SK-N-SH (cell line): ENCODE data around the gene GATB. TPM values are rescaled to one million over a fixed set of nuclear protein-coding genes. Genes with fewer than 3 reads are reported as not detected.

ENCODE experiments used
- CTCF ChIA-PET: fragments of 300-600, 350-600 bp; formaldehyde crosslinking; extraction: SDS; loops from one replicate; lab custom pipeline; 2021; lab: Yijun Ruan, JAX
- POLR2A ChIA-PET: fragments of 350-600 bp; sonication (Branson Sonifier 250); formaldehyde crosslinking; extraction: SDS; loops from one replicate; lab custom pipeline; 2020; ENCODE audit warnings: antibody characterized with exemption, inconsistent platforms; lab: Yijun Ruan, JAX
- DNase-seq: peaks from one replicate; pipeline ENCODE4 v3.0.0; 2012
- H2AFZ ChIP-seq: fragments of 200-600 bp; sonication (generic); 2 replicates; pipeline ENCODE4 v1.8.1; 2016; ENCODE audit warnings: antibody characterized with exemption, mild to moderate bottlenecking, low read depth
- H3F3A ChIP-seq: fragments of 200-600 bp; sonication (generic); replicated peaks from 2 replicates; pipeline ENCODE3; 2016; ENCODE audit warnings: antibody characterized with exemption, mild to moderate bottlenecking; ENCODE audit not compliant: insufficient read depth
- H3K27ac ChIP-seq, 2 experiments: fragments of 200-500 bp in 1 of 2; fragments of 200-600 bp in 1 of 2; sonication (Bioruptor generic) in 1 of 2; sonication (generic), shearing (Covaris generic) in 1 of 2; 2 replicates each; pipeline versions ENCODE4 v1.5.1 to v1.6.1; 2014 to 2016; ENCODE audit warnings: low read depth in 2 of 2, inconsistent platforms in 1 of 2, low read length in 1 of 2, mild to moderate bottlenecking in 1 of 2, mixed read lengths in 1 of 2
- H3K27me3 ChIP-seq: fragments of 200-600 bp; sonication (generic), shearing (Covaris generic); 2 replicates; pipeline ENCODE4 v1.6.1; 2016; ENCODE audit warnings: mixed run types; ENCODE audit not compliant: insufficient read depth
- H3K36me3 ChIP-seq, 2 experiments: fragments of 200-500 bp in 1 of 2; fragments of 200-600 bp in 1 of 2; sonication (Bioruptor generic) in 1 of 2; sonication (generic) in 1 of 2; replicated peaks in 1 of 2; 2 replicates each; pipeline versions ENCODE3 to v1.5.1; 2014 to 2016; ENCODE audit warnings: low read length in 1 of 2, mild to moderate bottlenecking in 1 of 2; ENCODE audit not compliant: insufficient read depth in 2 of 2, control insufficient read depth in 1 of 2
- H3K4me1 ChIP-seq, 2 experiments: fragments of 200-500 bp in 1 of 2; fragments of 200-600 bp in 1 of 2; sonication (Bioruptor generic) in 1 of 2; sonication (generic), shearing (Covaris generic) in 1 of 2; 2 replicates each; pipeline versions ENCODE4 v1.5.1 to v1.6.1; 2014 to 2016; ENCODE audit warnings: low read depth in 1 of 2, low read length in 1 of 2, mixed run types in 1 of 2; ENCODE audit not compliant: insufficient read depth in 2 of 2, control insufficient read depth in 1 of 2
- H3K4me2 ChIP-seq: fragments of 200-600 bp; sonication (generic), shearing (Covaris generic); 2 replicates; pipeline ENCODE4 v1.6.1; 2017; ENCODE audit warnings: mixed run types
- H3K4me3 ChIP-seq, 2 experiments: fragments of 200-500 bp in 1 of 2; fragments of 200-600 bp in 1 of 2; sonication (Bioruptor generic) in 1 of 2; sonication (generic), shearing (Covaris generic) in 1 of 2; 2 replicates each; pipeline versions ENCODE4 v1.5.1 to v1.8.1; 2014 to 2016; ENCODE audit warnings: low read depth in 2 of 2, inconsistent platforms in 1 of 2, low read length in 1 of 2, mild to moderate bottlenecking in 1 of 2, mixed read lengths in 1 of 2, moderate library complexity in 1 of 2
- H3K79me2 ChIP-seq: fragments of 200-600 bp; sonication (generic); 2 replicates; pipeline ENCODE4 v1.8.1; 2017; ENCODE audit warnings: mild to moderate bottlenecking; ENCODE audit not compliant: insufficient read depth
- H3K9ac ChIP-seq: fragments of 200-600 bp; sonication (generic); 2 replicates; pipeline ENCODE4 v1.6.1; 2017; ENCODE audit warnings: mixed run types
- H3K9me2 ChIP-seq: fragments of 200-600 bp; sonication (generic); 2 replicates; pipeline ENCODE4 v1.6.1; 2017; ENCODE audit warnings: mixed run types
- H3K9me3 ChIP-seq: fragments of 200-600 bp; sonication (generic); 2 replicates; pipeline ENCODE4 v1.6.1; 2017; ENCODE audit warnings: mixed run types, mild to moderate bottlenecking, moderate library complexity
- H4K20me1 ChIP-seq: fragments of 200-600 bp; sonication (generic); 2 replicates; pipeline ENCODE4 v1.6.1; 2017; ENCODE audit warnings: mild to moderate bottlenecking, mixed run types; ENCODE audit not compliant: insufficient read depth
- EP300 ChIP-seq, 2 experiments: IDR thresholded peaks; 2 replicates each; pipeline versions ENCODE4 v1.4.0 to v1.6.1; 2012; ENCODE audit warnings: borderline replicate concordance in 1 of 2, low read depth in 1 of 2, low read length in 1 of 2
- GATA2 ChIP-seq: sonication (generic); formaldehyde crosslinking; IDR thresholded peaks from 2 replicates; pipeline ENCODE4 v1.5.0; 2020; ENCODE audit warnings: mild to moderate bottlenecking, missing genetic modification reagents
- JUND ChIP-seq: IDR thresholded peaks from 2 replicates; pipeline ENCODE4 v1.4.0; 2012
- NFIC ChIP-seq: IDR thresholded peaks from 2 replicates; pipeline ENCODE4 v1.4.0; 2012; ENCODE audit warnings: borderline replicate concordance
- POLR2AphosphoS5 ChIP-seq: IDR thresholded peaks from 2 replicates; pipeline ENCODE4 v1.6.1; 2012; ENCODE audit warnings: low read depth, low read length
- RAD21 ChIP-seq: IDR thresholded peaks from 2 replicates; pipeline ENCODE4 v1.6.1; 2012; ENCODE audit warnings: mild to moderate bottlenecking, low read length
- RCOR1 ChIP-seq: fragments of 150-350 bp; IDR thresholded peaks from 2 replicates; pipeline ENCODE4 v1.6.1; 2017; ENCODE audit warnings: antibody characterized with exemption, low read length
- REST ChIP-seq: IDR thresholded peaks from 2 replicates; pipeline ENCODE4 v1.6.1; 2012; ENCODE audit warnings: mild to moderate bottlenecking, low read depth, low read length, moderate library complexity
- SMC3 ChIP-seq: IDR thresholded peaks from 2 replicates; pipeline ENCODE4 v1.6.1; 2012; ENCODE audit warnings: low read depth, low read length, improper control_type of control experiment
- TCF12 ChIP-seq: IDR thresholded peaks from 2 replicates; pipeline ENCODE4 v1.4.0; 2012
- YY1 ChIP-seq: IDR thresholded peaks from 2 replicates; pipeline ENCODE4 v1.4.0; 2012; ENCODE audit warnings: low read depth, mild to moderate bottlenecking
- WGBS: methylation state at CpG from one replicate; pipeline ENCODE4 v1.1.6; 2017; ENCODE audit warnings: low lambda C conversion rate; 5-methylcytosine and 5-hydroxymethylcytosine counted together
- polyA plus RNA-seq, 3 experiments: library from polyadenylated mRNA; depleted of rRNA; stranded (reverse); fragments of >200 nt; gene quantifications; 2 replicates each; pipeline ENCODE4 v1.2.3, GENCODE V29; 2012
- TF ChIP-seq, protein P1 (sequence below): fragments of 150-350 bp; IDR thresholded peaks from 2 replicates; pipeline ENCODE4 v1.6.1; 2017; ENCODE audit warnings: antibody characterized with exemption, low read length, low read depth, borderline replicate concordance
- TF ChIP-seq, protein P2 (sequence below): IDR thresholded peaks from 2 replicates; pipeline ENCODE4 v1.4.0; 2012; ENCODE audit warnings: low read depth, borderline replicate concordance
- TF ChIP-seq, protein P3 (sequence below): IDR thresholded peaks from 2 replicates; pipeline ENCODE4 v1.4.0; 2012; ENCODE audit warnings: low read depth
- TF ChIP-seq, protein P4 (sequence below): fragments of 200-600 bp; sonication (generic); IDR thresholded peaks from 2 replicates; pipeline ENCODE4 v1.6.1; 2017; ENCODE audit warnings: antibody characterized with exemption, mild to moderate bottlenecking, moderate library complexity

GATB gene
- polyA plus RNA-seq, 1 of the 3 experiments (the other 2 are of a cell fraction), result 28.1 TPM

DNA sequence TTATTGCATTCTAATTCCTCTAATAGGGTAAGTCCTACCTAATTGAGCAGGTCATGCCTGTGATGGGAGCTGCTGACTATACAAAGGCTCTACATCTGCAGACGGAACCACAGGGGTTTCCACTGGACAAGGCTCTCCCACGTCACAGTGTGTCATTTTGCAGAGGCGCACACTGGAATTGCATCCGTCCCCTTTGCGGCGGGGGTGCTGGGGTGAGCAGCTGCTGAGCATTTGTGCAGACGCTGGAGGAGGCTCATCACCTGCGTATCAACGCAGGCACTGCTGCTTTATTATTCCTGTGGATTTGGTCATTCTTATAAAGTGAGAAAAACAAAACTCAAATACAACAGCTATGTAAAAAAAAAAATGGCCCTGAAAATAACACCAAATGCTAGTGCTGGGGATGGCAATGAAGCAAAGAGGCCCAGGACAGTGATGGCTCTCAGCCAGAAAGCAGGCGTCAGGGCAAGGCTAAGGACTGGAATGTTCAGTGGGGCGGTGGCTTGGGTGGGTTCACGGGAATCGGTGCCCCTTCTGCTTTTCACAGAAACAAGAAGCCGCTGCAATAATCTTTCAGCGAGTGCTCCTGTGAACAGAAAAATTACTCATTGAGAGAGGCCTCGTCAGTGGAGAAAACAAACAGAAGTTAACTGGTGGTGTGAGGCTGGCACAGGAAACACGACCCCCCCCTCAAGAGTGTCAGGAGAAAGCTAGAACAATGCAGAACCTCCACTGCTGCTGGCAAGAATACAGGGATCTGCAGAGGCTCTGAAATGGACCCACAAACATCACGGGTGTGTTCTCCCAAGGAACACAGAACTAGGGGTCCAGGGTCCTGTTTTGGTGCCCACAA lies 67.8 kb downstream of the GATB start:
- Histone ChIP-seq H3K9me2 (no peaks in the 10 kb centered on the region), H3F3A (peaks cover 20% of the 10 kb centered on the region), H3K4me2 (no peak overlapping the region), H3K36me3 (peaks cover 1 to 7% of the 10 kb centered on the region in 2 experiments), H3K4me1 (peaks cover 32 to 36% of the 10 kb centered on the region in 2 experiments), H2AFZ (no peak overlapping the region), H3K9me3 (no peaks in the 10 kb centered on the region), H3K9ac (no peak overlapping the region), H3K27ac (no peak overlapping the region), H3K79me2 (no peaks in the 10 kb centered on the region), H4K20me1 (no peaks in the 10 kb centered on the region), H3K27me3 (no peaks in the 10 kb centered on the region), H3K4me3 (no peak overlapping the region)
- 90% methylated on average over 17 of the region's 18 CpGs for WGBS
- ChIA-PET CTCF (interaction anchor here (1.7 kb wide), 1 partner anchor 30 kb away, joined by 3 read pairs; no protein-coding TSS in a partner anchor), POLR2A (no interaction called here)
- no peak for DNase-seq
- TF ChIP-seq TCF12 (no peak), RAD21 (no peak), SMC3 (no peak), EP300 (IDR thresholded peaks at IDR 0.05; ENCODE audit: borderline replicate concordance in 1 of 2, low read depth in 1 of 2, low read length in 1 of 2) (no peak), GATA2 (CRISPR knock-in tag) (no peak), YY1 (no peak), JUND (no peak), RCOR1 (no peak), NFIC (no peak), POLR2AphosphoS5 (no peak), REST (no peak)
- TF ChIP-seq, protein P1, sequence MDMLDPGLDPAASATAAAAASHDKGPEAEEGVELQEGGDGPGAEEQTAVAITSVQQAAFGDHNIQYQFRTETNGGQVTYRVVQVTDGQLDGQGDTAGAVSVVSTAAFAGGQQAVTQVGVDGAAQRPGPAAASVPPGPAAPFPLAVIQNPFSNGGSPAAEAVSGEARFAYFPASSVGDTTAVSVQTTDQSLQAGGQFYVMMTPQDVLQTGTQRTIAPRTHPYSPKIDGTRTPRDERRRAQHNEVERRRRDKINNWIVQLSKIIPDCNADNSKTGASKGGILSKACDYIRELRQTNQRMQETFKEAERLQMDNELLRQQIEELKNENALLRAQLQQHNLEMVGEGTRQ, result no peak
- TF ChIP-seq, protein P2, sequence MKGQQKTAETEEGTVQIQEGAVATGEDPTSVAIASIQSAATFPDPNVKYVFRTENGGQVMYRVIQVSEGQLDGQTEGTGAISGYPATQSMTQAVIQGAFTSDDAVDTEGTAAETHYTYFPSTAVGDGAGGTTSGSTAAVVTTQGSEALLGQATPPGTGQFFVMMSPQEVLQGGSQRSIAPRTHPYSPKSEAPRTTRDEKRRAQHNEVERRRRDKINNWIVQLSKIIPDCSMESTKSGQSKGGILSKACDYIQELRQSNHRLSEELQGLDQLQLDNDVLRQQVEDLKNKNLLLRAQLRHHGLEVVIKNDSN, result no peak
- TF ChIP-seq, protein P3, sequence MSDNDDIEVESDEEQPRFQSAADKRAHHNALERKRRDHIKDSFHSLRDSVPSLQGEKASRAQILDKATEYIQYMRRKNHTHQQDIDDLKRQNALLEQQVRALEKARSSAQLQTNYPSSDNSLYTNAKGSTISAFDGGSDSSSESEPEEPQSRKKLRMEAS, result no peak
- TF ChIP-seq, protein P4, sequence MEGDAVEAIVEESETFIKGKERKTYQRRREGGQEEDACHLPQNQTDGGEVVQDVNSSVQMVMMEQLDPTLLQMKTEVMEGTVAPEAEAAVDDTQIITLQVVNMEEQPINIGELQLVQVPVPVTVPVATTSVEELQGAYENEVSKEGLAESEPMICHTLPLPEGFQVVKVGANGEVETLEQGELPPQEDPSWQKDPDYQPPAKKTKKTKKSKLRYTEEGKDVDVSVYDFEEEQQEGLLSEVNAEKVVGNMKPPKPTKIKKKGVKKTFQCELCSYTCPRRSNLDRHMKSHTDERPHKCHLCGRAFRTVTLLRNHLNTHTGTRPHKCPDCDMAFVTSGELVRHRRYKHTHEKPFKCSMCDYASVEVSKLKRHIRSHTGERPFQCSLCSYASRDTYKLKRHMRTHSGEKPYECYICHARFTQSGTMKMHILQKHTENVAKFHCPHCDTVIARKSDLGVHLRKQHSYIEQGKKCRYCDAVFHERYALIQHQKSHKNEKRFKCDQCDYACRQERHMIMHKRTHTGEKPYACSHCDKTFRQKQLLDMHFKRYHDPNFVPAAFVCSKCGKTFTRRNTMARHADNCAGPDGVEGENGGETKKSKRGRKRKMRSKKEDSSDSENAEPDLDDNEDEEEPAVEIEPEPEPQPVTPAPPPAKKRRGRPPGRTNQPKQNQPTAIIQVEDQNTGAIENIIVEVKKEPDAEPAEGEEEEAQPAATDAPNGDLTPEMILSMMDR, result no peak
